Raji (cell line): ENCODE results near the gene MRPS27.

Experiments used
- POLR2A ChIP-seq: IDR thresholded peaks from 2 replicates; pipeline ENCODE4 v1.6.1; 2011; ENCODE audit warnings: low read depth, low read length, control low read depth; ENCODE audit not compliant: insufficient read depth

MRPS27 gene

GRCh38 chr5:72283358-72283757 is 36.7 kb downstream of the MRPS27 start:
- no peak for TF ChIP-seq POLR2A

- no peak for TF ChIP-seq POLR2A
These were observed 37.2 kb downstream of the MRPS27 start for GRCh38 chr5:72282878-72283277.

GRCh38 chr5:72281764-72282499 is 38.1 kb downstream of the MRPS27 start:
- no peak for TF ChIP-seq POLR2A

GRCh38 chr5:72281430-72281763 is 38.6 kb downstream of the MRPS27 start:
- TF ChIP-seq POLR2A, result no peak

- TF ChIP-seq POLR2A, result no peak
These were observed 39.4 kb downstream of the MRPS27 start for GRCh38 chr5:72280581-72281069.

- TF ChIP-seq POLR2A, result no peak
These were observed 43.8 kb downstream of the MRPS27 start for GRCh38 chr5:72276219-72276752.

GRCh38 chr5:72273547-72273946 is 46.5 kb downstream of the MRPS27 start:
- no peak for TF ChIP-seq POLR2A

GRCh38 chr5:72272398-72272797 is 47.6 kb downstream of the MRPS27 start:
- TF ChIP-seq POLR2A, result no peak

- TF ChIP-seq POLR2A, result no peak
These were observed 48.3 kb downstream of the MRPS27 start for GRCh38 chr5:72271702-72272101.

GRCh38 chr5:72270037-72270436 is 50.0 kb downstream of the MRPS27 start:
- no peak for TF ChIP-seq POLR2A

GRCh38 chr5:72269411-72269780 is 50.6 kb downstream of the MRPS27 start:
- no peak for TF ChIP-seq POLR2A

GRCh38 chr5:72268753-72269410 is 51.2 kb downstream of the MRPS27 start:
- TF ChIP-seq POLR2A, result no peak

- no peak for TF ChIP-seq POLR2A
These were observed 51.8 kb downstream of the MRPS27 start for GRCh38 chr5:72268260-72268659.

GRCh38 chr5:72267685-72268084 is 52.4 kb downstream of the MRPS27 start:
- no peak for TF ChIP-seq POLR2A

- TF ChIP-seq POLR2A, result no peak
These were observed 53.2 kb downstream of the MRPS27 start for GRCh38 chr5:72266862-72267261.
